Measurements from ENCODE around the gene EVL.

DNA sequence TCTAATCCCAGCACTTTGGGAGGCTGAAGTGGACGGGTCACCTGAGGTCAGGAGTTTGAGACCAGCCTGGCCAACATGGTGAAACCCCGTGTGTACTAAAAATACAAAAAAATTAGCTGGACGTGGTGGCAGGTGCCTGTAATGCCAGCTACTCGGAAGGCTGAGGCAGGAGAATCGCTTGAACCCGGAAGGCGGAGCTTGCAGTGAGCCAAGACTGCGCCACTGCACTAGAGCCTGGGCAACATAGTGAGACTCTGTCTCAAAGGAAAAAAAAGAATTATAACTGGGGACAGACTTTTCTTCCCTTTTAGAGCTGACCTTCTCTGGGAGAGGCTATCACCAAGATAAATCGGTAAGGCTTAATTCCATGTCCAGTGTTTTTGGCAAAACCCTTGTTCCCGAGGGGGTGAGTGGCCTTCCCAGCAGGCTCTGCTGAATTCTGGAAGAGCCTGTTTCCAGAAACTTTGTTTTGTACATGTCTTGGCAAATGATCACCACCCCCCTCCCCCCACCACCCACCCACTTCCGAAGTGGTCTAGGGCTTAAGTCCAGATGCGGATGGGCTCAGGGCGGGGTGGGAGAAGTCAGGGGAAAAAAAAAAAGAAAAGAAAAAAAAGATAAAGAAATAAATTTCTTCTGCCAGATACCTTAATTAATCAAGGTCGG is 126.5 kb downstream of the EVL start:
- TF ChIP-seq, protein P1, sequence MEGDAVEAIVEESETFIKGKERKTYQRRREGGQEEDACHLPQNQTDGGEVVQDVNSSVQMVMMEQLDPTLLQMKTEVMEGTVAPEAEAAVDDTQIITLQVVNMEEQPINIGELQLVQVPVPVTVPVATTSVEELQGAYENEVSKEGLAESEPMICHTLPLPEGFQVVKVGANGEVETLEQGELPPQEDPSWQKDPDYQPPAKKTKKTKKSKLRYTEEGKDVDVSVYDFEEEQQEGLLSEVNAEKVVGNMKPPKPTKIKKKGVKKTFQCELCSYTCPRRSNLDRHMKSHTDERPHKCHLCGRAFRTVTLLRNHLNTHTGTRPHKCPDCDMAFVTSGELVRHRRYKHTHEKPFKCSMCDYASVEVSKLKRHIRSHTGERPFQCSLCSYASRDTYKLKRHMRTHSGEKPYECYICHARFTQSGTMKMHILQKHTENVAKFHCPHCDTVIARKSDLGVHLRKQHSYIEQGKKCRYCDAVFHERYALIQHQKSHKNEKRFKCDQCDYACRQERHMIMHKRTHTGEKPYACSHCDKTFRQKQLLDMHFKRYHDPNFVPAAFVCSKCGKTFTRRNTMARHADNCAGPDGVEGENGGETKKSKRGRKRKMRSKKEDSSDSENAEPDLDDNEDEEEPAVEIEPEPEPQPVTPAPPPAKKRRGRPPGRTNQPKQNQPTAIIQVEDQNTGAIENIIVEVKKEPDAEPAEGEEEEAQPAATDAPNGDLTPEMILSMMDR (IDR thresholded peaks at IDR 0.05; ENCODE audit: low read depth, low read length) = no peak
- no peak for TF ChIP-seq POLR2A (IDR thresholded peaks at IDR 0.05; ENCODE audit: extremely low read depth, insufficient read length)
